Neural cell (in vitro differentiated cells): Measurements from ENCODE around the gene ASAP3. TPM values are rescaled to one million over a fixed set of nuclear protein-coding genes. Genes with fewer than 3 reads are reported as not detected.

Experiments used
- H2AFZ ChIP-seq: fragments of 200-600, 300-800 bp; sonication (generic), shearing (Covaris generic); 2 replicates; pipeline ENCODE4 v1.6.0; 2014; ENCODE audit warnings: low read depth, mild to moderate bottlenecking, antibody characterized with exemption, low read length, moderate library complexity
- H3F3A ChIP-seq: fragments of 200-600 bp; shearing (Covaris generic); 2 replicates; pipeline ENCODE4 v1.6.1; 2016; ENCODE audit warnings: mild to moderate bottlenecking, moderate library complexity, mixed read lengths, antibody characterized with exemption, low read length; ENCODE audit not compliant: insufficient read depth, poor library complexity, severe bottlenecking
- H3K27ac ChIP-seq: fragments of 200-600, 300-800 bp; sonication (generic), shearing (Covaris generic); 2 replicates; pipeline ENCODE4 v1.5.1; 2014; ENCODE audit warnings: mild to moderate bottlenecking, low read length, moderate library complexity
- H3K27me3 ChIP-seq: fragments of 300-800, 200-600 bp; sonication (generic), shearing (Covaris generic); 2 replicates; pipeline ENCODE4 v1.6.0; 2014; ENCODE audit warnings: mild to moderate bottlenecking, low read depth, low read length, moderate library complexity; ENCODE audit not compliant: insufficient read depth
- H3K36me3 ChIP-seq: fragments of 300-800, 200-600 bp; sonication (generic), shearing (Covaris generic); 2 replicates; pipeline ENCODE4 v1.5.1; 2014; ENCODE audit warnings: mild to moderate bottlenecking, antibody characterized with exemption, low read length, moderate library complexity; ENCODE audit not compliant: insufficient read depth
- H3K4me2 ChIP-seq: fragments of 300-800, 200-600 bp; sonication (generic), shearing (Covaris generic); 2 replicates; pipeline ENCODE4 v1.6.0; 2014; ENCODE audit warnings: mild to moderate bottlenecking, low read length
- H3K4me3 ChIP-seq: fragments of 300-800, 200-600 bp; sonication (generic), shearing (Covaris generic); 2 replicates; pipeline ENCODE4 v1.5.1; 2014; ENCODE audit warnings: mild to moderate bottlenecking, low read length, moderate library complexity
- H3K79me2 ChIP-seq: fragments of 200-600 bp; shearing (Covaris generic); replicated peaks from 2 replicates; pipeline ENCODE4 v1.6.0; 2014; ENCODE audit warnings: mild to moderate bottlenecking, low read length, moderate library complexity; ENCODE audit not compliant: insufficient read depth
- H3K9ac ChIP-seq: fragments of 300-800, 200-600 bp; sonication (generic), shearing (Covaris generic); 2 replicates; pipeline ENCODE4 v1.6.1; 2016; ENCODE audit warnings: mild to moderate bottlenecking, low read length, mixed read lengths
- H3K9me2 ChIP-seq: fragments of 200-600 bp; shearing (Covaris generic); 2 replicates; pipeline ENCODE4 v1.6.1; 2016; ENCODE audit warnings: mild to moderate bottlenecking, low read length, mixed read lengths; ENCODE audit not compliant: insufficient read depth
- H3K9me3 ChIP-seq: fragments of 200-600, 300-800 bp; sonication (generic), shearing (Covaris generic); 2 replicates; pipeline ENCODE4 v1.6.1; 2016; ENCODE audit warnings: mild to moderate bottlenecking, mixed run types, low read length, moderate library complexity, mixed read lengths
- H4K20me1 ChIP-seq: fragments of 200-600 bp; shearing (Covaris generic); 2 replicates; pipeline ENCODE4 v1.6.1; 2016; ENCODE audit warnings: mild to moderate bottlenecking, mixed run types; ENCODE audit not compliant: insufficient read depth
- CTCF ChIP-seq: fragments of 450-650 bp; IDR thresholded peaks from 2 replicates; pipeline ENCODE4 v1.5.1; 2014; ENCODE audit warnings: antibody characterized with exemption, mild to moderate bottlenecking, moderate library complexity; ENCODE audit not compliant: poor library complexity, severe bottlenecking
- EP300 ChIP-seq: fragments of 450-650 bp; conservative IDR thresholded peaks from 2 replicates; pipeline ENCODE4 v1.6.1; 2014; ENCODE audit warnings: antibody characterized with exemption, mild to moderate bottlenecking, moderate library complexity; ENCODE audit not compliant: poor library complexity, severe bottlenecking
- EZH2 ChIP-seq: fragments of 200-600, 300-800 bp; shearing (Covaris generic), sonication (generic); IDR thresholded peaks from 2 replicates; pipeline ENCODE4 v1.6.1; 2014; ENCODE audit warnings: antibody characterized with exemption, low read length, borderline replicate concordance, mild to moderate bottlenecking; ENCODE audit not compliant: insufficient read depth, poor library complexity, severe bottlenecking
- MXI1 ChIP-seq: fragments of 450-650 bp; conservative IDR thresholded peaks from 2 replicates; pipeline ENCODE4 v1.6.1; 2014; ENCODE audit warnings: antibody characterized with exemption, mild to moderate bottlenecking; ENCODE audit not compliant: poor library complexity, severe bottlenecking
- POLR2AphosphoS5 ChIP-seq: IDR thresholded peaks from 2 replicates; pipeline ENCODE4 v1.6.1; 2012
- RAD21 ChIP-seq: fragments of 450-650 bp; conservative IDR thresholded peaks from 2 replicates; pipeline ENCODE4 v1.6.1; 2014; ENCODE audit warnings: antibody characterized with exemption, mild to moderate bottlenecking, moderate library complexity
- REST ChIP-seq: IDR thresholded peaks from 2 replicates; pipeline ENCODE4 v1.6.1; 2012; ENCODE audit warnings: borderline replicate concordance
- SMC3 ChIP-seq: fragments of 450-650 bp; conservative IDR thresholded peaks from 2 replicates; pipeline ENCODE4 v1.6.1; 2014; ENCODE audit warnings: antibody characterized with exemption, mild to moderate bottlenecking, moderate library complexity; ENCODE audit not compliant: poor library complexity
- TAF1 ChIP-seq: IDR thresholded peaks from 2 replicates; pipeline ENCODE4 v1.6.1; 2012; ENCODE audit warnings: low read depth
- polyA plus RNA-seq: library from polyadenylated mRNA; depleted of rRNA; stranded (reverse); fragments of >200 nt; gene quantifications from 2 replicates; pipeline ENCODE4 v1.2.3, GENCODE V29; 2014

The ASAP3 gene
- polyA plus RNA-seq, 1 donor from 2014 or later = 24.9 TPM

- no peak overlapping the region for H3K4me3 ChIP-seq
- H3K4me2 ChIP-seq = no peak overlapping the region
- no peaks in the 10 kb centered on the region for H3K27me3 ChIP-seq
- H3K36me3 ChIP-seq = no peaks in the 10 kb centered on the region
- no peak for TF ChIP-seq CTCF
- TF ChIP-seq RAD21 = no peak
- TF ChIP-seq SMC3 = no peak
- no peak for TF ChIP-seq MXI1
- no peak for TF ChIP-seq REST
- TF ChIP-seq EP300 = no peak
- no peak for TF ChIP-seq EZH2
- TF ChIP-seq TAF1 = no peak
- TF ChIP-seq POLR2AphosphoS5 = no peak
- H4K20me1 ChIP-seq = no peaks in the 10 kb centered on the region
- H3F3A ChIP-seq = no peaks in the 10 kb centered on the region
- no peaks in the 10 kb centered on the region for H3K9me3 ChIP-seq
- H3K9me2 ChIP-seq = no peaks in the 10 kb centered on the region
- H3K27ac ChIP-seq = no peak overlapping the region
- H3K79me2 ChIP-seq = no peaks in the 10 kb centered on the region
- H2AFZ ChIP-seq = no peak overlapping the region
- H3K9ac ChIP-seq = no peak overlapping the region
Observed at GRCh38 chr1:23403038-23403336, 81.0 kb downstream of the ASAP3 start.

- TF ChIP-seq MXI1 (no peak), RAD21 (no peak)
- H3K79me2 ChIP-seq = no peaks in the 10 kb centered on the region
- no peaks in the 10 kb centered on the region for H4K20me1 ChIP-seq
- H3K4me3 ChIP-seq = no peak overlapping the region
- no peaks in the 10 kb centered on the region for H3K36me3 ChIP-seq
- no peak overlapping the region for H3K4me2 ChIP-seq
- no peaks in the 10 kb centered on the region for H3K27me3 ChIP-seq
- H3F3A ChIP-seq = no peaks in the 10 kb centered on the region
- no peak overlapping the region for H3K27ac ChIP-seq
- no peak overlapping the region for H2AFZ ChIP-seq
- H3K9ac ChIP-seq = no peak overlapping the region
- H3K9me3 ChIP-seq = no peaks in the 10 kb centered on the region
- H3K9me2 ChIP-seq = no peaks in the 10 kb centered on the region
Observed at GRCh38 chr1:23402286-23403037, 81.5 kb downstream of the ASAP3 start.
